Measurements from ENCODE around the gene WDFY4.
A peak's percentile ranks its signal among the peaks of the same experiment; 100 is the strongest.

Gene WDFY4

DNA sequence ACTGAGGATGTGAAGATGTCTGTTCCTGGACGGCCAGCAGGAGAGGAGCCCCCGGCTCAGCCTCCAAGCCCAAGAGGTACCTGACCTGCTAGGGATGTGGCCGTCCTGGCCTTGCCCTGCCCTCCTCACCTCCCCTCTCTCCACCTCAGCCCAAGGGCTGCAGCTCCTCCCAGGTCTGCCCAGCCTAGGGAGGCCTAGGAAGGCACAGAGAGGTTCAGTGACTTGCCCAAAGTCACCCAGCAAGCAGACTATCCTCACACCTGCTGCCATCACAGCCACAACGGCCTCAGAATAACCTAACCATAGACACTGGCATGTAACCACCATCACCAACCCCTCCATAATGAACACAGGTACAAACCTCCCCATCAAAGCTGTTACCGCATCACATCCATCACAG is 293.6 kb downstream of the WDFY4 start:
- TF ChIP-seq ZFX (IDR thresholded peaks at IDR 0.05), result no peak
- TF ChIP-seq, protein P1, sequence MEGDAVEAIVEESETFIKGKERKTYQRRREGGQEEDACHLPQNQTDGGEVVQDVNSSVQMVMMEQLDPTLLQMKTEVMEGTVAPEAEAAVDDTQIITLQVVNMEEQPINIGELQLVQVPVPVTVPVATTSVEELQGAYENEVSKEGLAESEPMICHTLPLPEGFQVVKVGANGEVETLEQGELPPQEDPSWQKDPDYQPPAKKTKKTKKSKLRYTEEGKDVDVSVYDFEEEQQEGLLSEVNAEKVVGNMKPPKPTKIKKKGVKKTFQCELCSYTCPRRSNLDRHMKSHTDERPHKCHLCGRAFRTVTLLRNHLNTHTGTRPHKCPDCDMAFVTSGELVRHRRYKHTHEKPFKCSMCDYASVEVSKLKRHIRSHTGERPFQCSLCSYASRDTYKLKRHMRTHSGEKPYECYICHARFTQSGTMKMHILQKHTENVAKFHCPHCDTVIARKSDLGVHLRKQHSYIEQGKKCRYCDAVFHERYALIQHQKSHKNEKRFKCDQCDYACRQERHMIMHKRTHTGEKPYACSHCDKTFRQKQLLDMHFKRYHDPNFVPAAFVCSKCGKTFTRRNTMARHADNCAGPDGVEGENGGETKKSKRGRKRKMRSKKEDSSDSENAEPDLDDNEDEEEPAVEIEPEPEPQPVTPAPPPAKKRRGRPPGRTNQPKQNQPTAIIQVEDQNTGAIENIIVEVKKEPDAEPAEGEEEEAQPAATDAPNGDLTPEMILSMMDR (conservative IDR thresholded peaks at IDR 0.05), result no peak

GRCh38 chr10:48981310-48981907 is 296.7 kb downstream of the WDFY4 start:
- no peak overlapping the region for H3K27ac ChIP-seq
- no peak for TF ChIP-seq ZFX (IDR thresholded peaks at IDR 0.05)
- TF ChIP-seq, protein P1 (conservative IDR thresholded peaks at IDR 0.05), result peak; percentile 96

More for the DNA sequence above, 293.6 kb downstream of the WDFY4 start:
- no peak overlapping the region for H3K27ac ChIP-seq

GRCh38 chr10:48982584-48982983 is 297.9 kb downstream of the WDFY4 start:
- no peak overlapping the region for H3K27ac ChIP-seq
- no peak for TF ChIP-seq ZFX (IDR thresholded peaks at IDR 0.05)
- TF ChIP-seq, protein P1 (conservative IDR thresholded peaks at IDR 0.05), result no peak

DNA sequence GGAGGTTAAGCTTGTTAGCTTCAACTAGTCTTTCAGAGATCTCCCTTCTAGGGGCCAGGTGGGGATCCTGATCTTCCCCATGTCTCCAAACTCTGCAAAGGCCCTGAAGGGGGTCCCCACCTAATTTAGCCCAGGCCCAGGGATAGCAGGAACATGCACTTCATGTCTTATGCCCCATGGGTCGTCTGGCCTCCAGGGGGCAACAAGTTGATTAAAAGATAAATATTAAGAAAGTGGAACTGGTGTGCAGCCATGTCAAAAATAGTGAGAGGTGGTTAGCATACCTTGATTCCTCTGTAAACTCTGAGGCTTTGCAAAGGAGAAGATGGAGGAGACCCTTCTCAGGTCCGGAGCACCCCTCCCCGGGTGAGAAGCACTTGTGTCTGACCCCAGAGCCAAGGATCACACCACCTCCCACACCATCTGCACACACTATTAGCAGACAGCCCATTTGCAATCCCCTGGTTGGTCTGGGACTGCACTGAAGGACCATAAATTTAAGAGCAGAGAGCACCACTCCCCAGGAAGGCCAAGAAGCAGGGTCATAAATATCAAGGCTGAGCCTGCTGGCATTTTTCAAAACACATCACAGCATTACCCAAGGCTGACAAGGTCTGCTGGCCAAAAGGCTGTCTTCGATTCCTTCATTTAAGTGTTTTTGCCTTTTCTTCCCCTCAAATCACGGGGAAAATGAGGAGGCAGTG is 299.1 kb downstream of the WDFY4 start:
- TF ChIP-seq, protein P1 (conservative IDR thresholded peaks at IDR 0.05), result no peak
- H3K27ac ChIP-seq, result no peak overlapping the region

GRCh38 chr10:48985621-48986158 is 301.0 kb downstream of the WDFY4 start:
- TF ChIP-seq ZFX (IDR thresholded peaks at IDR 0.05), result no peak
- TF ChIP-seq, protein P1 (conservative IDR thresholded peaks at IDR 0.05), result no peak
- no peak overlapping the region for H3K27ac ChIP-seq

- TF ChIP-seq ZFX (IDR thresholded peaks at IDR 0.05), result no peak
- TF ChIP-seq, protein P1 (conservative IDR thresholded peaks at IDR 0.05), result no peak
- H3K27ac ChIP-seq, result no peak overlapping the region
These were observed 305.6 kb downstream of the WDFY4 start for GRCh38 chr10:48990226-48990625.

DNA sequence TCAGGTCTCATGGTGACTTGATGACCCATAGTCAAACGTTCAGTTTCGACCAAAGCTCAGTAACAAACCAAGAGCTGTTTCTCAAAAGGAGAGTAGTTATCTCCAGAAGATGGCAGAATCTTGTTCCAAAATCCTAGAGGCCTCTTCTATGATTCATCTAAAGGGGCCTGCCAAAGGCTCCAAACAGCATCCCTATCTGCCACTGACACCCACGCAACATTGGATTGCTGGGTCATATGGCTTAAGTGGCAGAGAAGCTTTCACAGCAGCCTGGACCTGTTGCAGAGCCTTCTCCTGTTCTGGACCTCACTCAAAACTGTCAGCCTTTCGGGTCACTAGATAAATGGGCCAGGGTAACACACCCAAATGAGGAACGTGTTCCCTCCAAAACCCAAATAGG is 309.0 kb downstream of the WDFY4 start:
- no peak for TF ChIP-seq ZFX (IDR thresholded peaks at IDR 0.05)
- TF ChIP-seq, protein P1 (conservative IDR thresholded peaks at IDR 0.05), result no peak
- no peak overlapping the region for H3K27ac ChIP-seq

Data from C4-2B (cell line).